HepG2 (cell line): Measurements from ENCODE around the gene RORC. TPM values are rescaled to one million over a fixed set of nuclear protein-coding genes. Genes with fewer than 3 reads are reported as not detected.

ENCODE experiments used
- ATF1 ChIP-seq: IDR thresholded peaks from 2 replicates; pipeline ENCODE4 v1.6.1; 2016; ENCODE audit warnings: mild to moderate bottlenecking, control low read depth
- CAMTA2 ChIP-seq: sonication (generic); formaldehyde crosslinking; IDR thresholded peaks from 2 replicates; pipeline ENCODE4 v1.4.0; 2020; ENCODE audit warnings: mild to moderate bottlenecking, missing genetic modification reagents, borderline replicate concordance
- CENPT ChIP-seq: sonication (generic); formaldehyde crosslinking; IDR thresholded peaks from 2 replicates; pipeline ENCODE4 v1.8.0; 2022; ENCODE audit warnings: low read depth, mild to moderate bottlenecking, moderate library complexity, missing genetic modification reagents
- FOXA1 ChIP-seq, 2 experiments: fragments of 450-650 bp in 1 of 2; sonication (generic) in 1 of 2; formaldehyde crosslinking in 1 of 2; IDR thresholded peaks; 2 replicates each; pipeline versions ENCODE4 v1.4.0 to v1.6.1; 2016 to 2020; ENCODE audit warnings: missing genetic modification reagents in 1 of 2
- FOXJ3 ChIP-seq: sonication (generic); formaldehyde crosslinking; IDR thresholded peaks from 2 replicates; pipeline ENCODE4 v1.4.0; 2020; ENCODE audit warnings: missing genetic modification reagents, mild to moderate bottlenecking, borderline replicate concordance
- ISX ChIP-seq: sonication (generic); formaldehyde crosslinking; conservative IDR thresholded peaks from 2 replicates; pipeline ENCODE4 v1.5.0; 2020; ENCODE audit warnings: missing genetic modification reagents
- KDM5A ChIP-seq: fragments of 200-600 bp; sonication (generic); IDR thresholded peaks from 2 replicates; pipeline ENCODE4 v1.7.0; 2018; ENCODE audit warnings: antibody characterized with exemption, mild to moderate bottlenecking, low read length, borderline replicate concordance
- KMT2A ChIP-seq: sonication (generic); formaldehyde crosslinking; IDR thresholded peaks from 2 replicates; pipeline ENCODE4 v1.4.0; 2020; ENCODE audit warnings: missing genetic modification reagents
- MAFG ChIP-seq: sonication (generic); formaldehyde crosslinking; IDR thresholded peaks from 2 replicates; pipeline ENCODE4 v1.5.1; 2020; ENCODE audit warnings: mild to moderate bottlenecking, missing genetic modification reagents
- MATR3 ChIP-seq: sonication (generic); formaldehyde crosslinking; IDR thresholded peaks from 2 replicates; pipeline ENCODE4 v1.4.0; 2020; ENCODE audit warnings: missing genetic modification reagents
- MED13 ChIP-seq: sonication (generic); formaldehyde crosslinking; IDR thresholded peaks from 2 replicates; pipeline ENCODE4 v1.5.0; 2020; ENCODE audit warnings: missing genetic modification reagents
- POGZ ChIP-seq: sonication (generic); formaldehyde crosslinking; IDR thresholded peaks from 2 replicates; pipeline ENCODE4 v1.4.0; 2020; ENCODE audit warnings: mild to moderate bottlenecking, missing genetic modification reagents
- RFXAP ChIP-seq: sonication (generic); formaldehyde crosslinking; IDR thresholded peaks from 2 replicates; pipeline ENCODE4 v1.4.0; 2020; ENCODE audit warnings: missing genetic modification reagents, borderline replicate concordance
- SKI ChIP-seq: fragments of 450-650 bp; IDR thresholded peaks from one replicate; pipeline ENCODE4 v1.6.1; 2018; ENCODE audit warnings: mild to moderate bottlenecking; ENCODE audit not compliant: partially characterized antibody
- SRSF1 ChIP-seq: fragments of 200-400 bp; formaldehyde crosslinking; optimal IDR thresholded peaks from 2 replicates; pipeline ENCODE3; 2017; ENCODE audit warnings: mild to moderate bottlenecking, low read depth, low read length, moderate library complexity
- TBX2 ChIP-seq: sonication (generic); formaldehyde crosslinking; IDR thresholded peaks from 2 replicates; pipeline ENCODE4 v1.5.0; 2020; ENCODE audit warnings: missing genetic modification reagents, mild to moderate bottlenecking, borderline replicate concordance
- TOE1 ChIP-seq: sonication (generic); formaldehyde crosslinking; IDR thresholded peaks from 2 replicates; pipeline ENCODE4 v1.4.0; 2020; ENCODE audit warnings: mild to moderate bottlenecking, missing genetic modification reagents
- ZFP1 ChIP-seq: IDR thresholded peaks from 2 replicates; pipeline ENCODE4 v1.6.1; 2016
- ZFP36L2 ChIP-seq: sonication (generic); formaldehyde crosslinking; IDR thresholded peaks from 2 replicates; pipeline ENCODE4 v1.4.0; 2020; ENCODE audit warnings: missing genetic modification reagents
- ZFX ChIP-seq: sonication (generic); formaldehyde crosslinking; IDR thresholded peaks from 2 replicates; pipeline ENCODE4 v1.4.0; 2020; ENCODE audit warnings: mild to moderate bottlenecking, low read depth, missing genetic modification reagents, moderate library complexity
- ZNF124 ChIP-seq: sonication (generic); formaldehyde crosslinking; IDR thresholded peaks from 2 replicates; pipeline ENCODE4 v1.4.0; 2020; ENCODE audit warnings: missing genetic modification reagents
- ZNF205 ChIP-seq: IDR thresholded peaks from 2 replicates; pipeline ENCODE4 v1.6.1; 2018; ENCODE audit warnings: missing biosample characterization, missing genetic modification reagents
- ZNF326 ChIP-seq: sonication (generic); formaldehyde crosslinking; IDR thresholded peaks from 2 replicates; pipeline ENCODE4 v1.4.0; 2020; ENCODE audit warnings: missing genetic modification reagents, borderline replicate concordance
- ZNF547 ChIP-seq: sonication (generic); formaldehyde crosslinking; IDR thresholded peaks from 2 replicates; pipeline ENCODE4 v1.5.1; 2020; ENCODE audit warnings: mild to moderate bottlenecking, missing genetic modification reagents
- ZNF883 ChIP-seq: sonication (generic); formaldehyde crosslinking; IDR thresholded peaks from 2 replicates; pipeline ENCODE4 v1.5.1; 2020; ENCODE audit warnings: mild to moderate bottlenecking, missing genetic modification reagents; ENCODE audit errors: not compliant biosample characterization
- polyA plus RNA-seq, 8 experiments: library from polyadenylated mRNA; depleted of rRNA in 3 of 8; stranded (reverse) in 7 of 8; unstranded in 1 of 8; fragments of >200 nt; fragmentation: Illumina TruSeq in 4 of 8; extraction: Trizol in 4 of 8; gene quantifications; 2 replicates each; pipeline versions ENCODE4 v1.2.1 to v1.2.3, GENCODE V29; 2011 to 2016; ENCODE audit warnings: low read depth in 4 of 8, missing spikeins in 1 of 8, mixed read lengths in 1 of 8; ENCODE audit not compliant: insufficient read depth in 1 of 8
- total RNA-seq, 5 experiments: library from RNA; depleted of rRNA; stranded (reverse); fragments of >200 nt; fragmentation: Illumina TruSeq; extraction: Trizol; gene quantifications; 2 replicates each; pipeline ENCODE4 v1.2.3, GENCODE V29; 2016; ENCODE audit warnings: low read depth in 1 of 5
- TF ChIP-seq, protein P1 (sequence below): IDR thresholded peaks from 2 replicates; pipeline ENCODE4 v1.6.1; 2016; ENCODE audit warnings: missing genetic modification reagents, missing compliant biosample characterization
- TF ChIP-seq, protein P2 (sequence below): sonication (generic); formaldehyde crosslinking; IDR thresholded peaks from 2 replicates; pipeline ENCODE4 v1.4.0; 2020; ENCODE audit warnings: missing genetic modification reagents, borderline replicate concordance
- TF ChIP-seq, protein P3 (sequence below): IDR thresholded peaks from 2 replicates; pipeline ENCODE4 v1.6.1; 2012; ENCODE audit warnings: low read depth, low read length, improper control_type of control experiment

RORC gene
- total and polyA plus RNA-seq, 2 of the 13 experiments (the other 11 are each of a cell fraction or from before 2014, with no cell fraction given), result 2.5 to 6.5 TPM

DNA sequence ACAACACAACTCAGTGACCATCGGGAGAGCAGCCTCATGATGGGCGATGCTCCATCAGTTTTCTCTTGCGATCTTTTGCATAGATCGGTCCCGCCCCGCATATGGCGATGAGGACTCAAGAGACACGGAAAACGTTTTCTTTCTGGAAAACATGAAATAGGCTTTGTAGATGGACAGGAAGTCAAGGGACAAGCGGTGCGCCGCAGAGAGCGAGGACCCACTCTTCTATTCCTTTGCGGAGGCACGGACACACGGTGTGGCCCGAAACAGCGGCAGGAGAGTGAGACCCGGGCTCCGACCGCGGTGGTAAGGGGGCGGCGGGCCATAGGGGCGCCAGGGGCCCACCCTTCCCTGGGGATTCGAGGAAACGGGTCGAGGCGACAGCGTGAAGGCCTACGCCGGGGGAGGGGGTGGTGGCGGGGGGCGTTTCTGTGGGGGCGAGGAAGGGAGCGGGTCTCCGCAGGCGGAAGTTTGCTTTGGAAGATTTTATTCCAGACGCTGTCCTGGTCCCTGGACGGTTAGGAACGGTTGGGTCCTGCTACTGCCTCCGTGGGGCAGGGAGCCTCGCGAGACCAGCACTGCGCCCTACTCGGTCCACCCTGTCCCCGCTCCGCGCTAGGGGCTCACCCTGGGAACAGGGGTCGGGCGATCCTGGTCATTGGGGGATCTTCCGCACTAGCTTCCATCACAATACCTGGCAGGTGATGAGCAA is 40.5 kb downstream of the RORC start (continued):
- no peak for TF ChIP-seq CAMTA2
- no peak for TF ChIP-seq TOE1 (CRISPR knock-in tag)
- TF ChIP-seq ZNF547, result 0 out of 2 replicates have a peak, but pooled peaks have one; percentile 14
- no peak for TF ChIP-seq MATR3 (CRISPR knock-in tag)
- no peak for TF ChIP-seq FOXA1 (IDR thresholded peaks at IDR 0.05)
- TF ChIP-seq FOXA1 (CRISPR knock-in tag; IDR thresholded peaks at IDR 0.05), result no peak
- no peak for TF ChIP-seq ZNF124 (CRISPR knock-in tag)
- no peak for TF ChIP-seq ZFP1 (CRISPR knock-in tag)
- TF ChIP-seq SRSF1, result no peak
- TF ChIP-seq ATF1 (CRISPR knock-in tag), result peak; percentile 23; the same call in 1 of the 2 replicates
- TF ChIP-seq ZFP36L2, result no peak
- TF ChIP-seq POGZ (CRISPR knock-in tag), result no peak
- no peak for TF ChIP-seq ZNF205 (CRISPR knock-in tag)
- peak; percentile 21; the same call in 1 of the 2 replicates for TF ChIP-seq ZNF326 (CRISPR knock-in tag)
- no peak for TF ChIP-seq MAFG (CRISPR knock-in tag)
- no peak; the same call in 1 of the 2 replicates for TF ChIP-seq KMT2A (CRISPR knock-in tag)
- no peak for TF ChIP-seq FOXJ3 (CRISPR knock-in tag)
- peak; percentile 12 for TF ChIP-seq ZNF883 (CRISPR knock-in tag)
- TF ChIP-seq TBX2, result no peak
- TF ChIP-seq ISX, result no peak
- TF ChIP-seq ZFX, result no peak
- TF ChIP-seq, protein P1, sequence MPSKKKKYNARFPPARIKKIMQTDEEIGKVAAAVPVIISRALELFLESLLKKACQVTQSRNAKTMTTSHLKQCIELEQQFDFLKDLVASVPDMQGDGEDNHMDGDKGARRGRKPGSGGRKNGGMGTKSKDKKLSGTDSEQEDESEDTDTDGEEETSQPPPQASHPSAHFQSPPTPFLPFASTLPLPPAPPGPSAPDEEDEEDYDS (CRISPR knock-in tag), result no peak
- TF ChIP-seq CENPT (CRISPR knock-in tag), result no peak
- TF ChIP-seq, protein P2, sequence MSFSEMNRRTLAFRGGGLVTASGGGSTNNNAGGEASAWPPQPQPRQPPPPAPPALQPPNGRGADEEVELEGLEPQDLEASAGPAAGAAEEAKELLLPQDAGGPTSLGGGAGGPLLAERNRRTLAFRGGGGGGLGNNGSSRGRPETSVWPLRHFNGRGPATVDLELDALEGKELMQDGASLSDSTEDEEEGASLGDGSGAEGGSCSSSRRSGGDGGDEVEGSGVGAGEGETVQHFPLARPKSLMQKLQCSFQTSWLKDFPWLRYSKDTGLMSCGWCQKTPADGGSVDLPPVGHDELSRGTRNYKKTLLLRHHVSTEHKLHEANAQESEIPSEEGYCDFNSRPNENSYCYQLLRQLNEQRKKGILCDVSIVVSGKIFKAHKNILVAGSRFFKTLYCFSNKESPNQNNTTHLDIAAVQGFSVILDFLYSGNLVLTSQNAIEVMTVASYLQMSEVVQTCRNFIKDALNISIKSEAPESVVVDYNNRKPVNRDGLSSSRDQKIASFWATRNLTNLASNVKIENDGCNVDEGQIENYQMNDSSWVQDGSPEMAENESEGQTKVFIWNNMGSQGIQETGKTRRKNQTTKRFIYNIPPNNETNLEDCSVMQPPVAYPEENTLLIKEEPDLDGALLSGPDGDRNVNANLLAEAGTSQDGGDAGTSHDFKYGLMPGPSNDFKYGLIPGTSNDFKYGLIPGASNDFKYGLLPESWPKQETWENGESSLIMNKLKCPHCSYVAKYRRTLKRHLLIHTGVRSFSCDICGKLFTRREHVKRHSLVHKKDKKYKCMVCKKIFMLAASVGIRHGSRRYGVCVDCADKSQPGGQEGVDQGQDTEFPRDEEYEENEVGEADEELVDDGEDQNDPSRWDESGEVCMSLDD (CRISPR knock-in tag), result no peak
- no peak for TF ChIP-seq SKI
- TF ChIP-seq MED13 (CRISPR knock-in tag), result no peak
- no peak for TF ChIP-seq RFXAP (CRISPR knock-in tag)
- TF ChIP-seq KDM5A, result peak; percentile 55; the same call in 1 of the 2 replicates
- TF ChIP-seq, protein P3, sequence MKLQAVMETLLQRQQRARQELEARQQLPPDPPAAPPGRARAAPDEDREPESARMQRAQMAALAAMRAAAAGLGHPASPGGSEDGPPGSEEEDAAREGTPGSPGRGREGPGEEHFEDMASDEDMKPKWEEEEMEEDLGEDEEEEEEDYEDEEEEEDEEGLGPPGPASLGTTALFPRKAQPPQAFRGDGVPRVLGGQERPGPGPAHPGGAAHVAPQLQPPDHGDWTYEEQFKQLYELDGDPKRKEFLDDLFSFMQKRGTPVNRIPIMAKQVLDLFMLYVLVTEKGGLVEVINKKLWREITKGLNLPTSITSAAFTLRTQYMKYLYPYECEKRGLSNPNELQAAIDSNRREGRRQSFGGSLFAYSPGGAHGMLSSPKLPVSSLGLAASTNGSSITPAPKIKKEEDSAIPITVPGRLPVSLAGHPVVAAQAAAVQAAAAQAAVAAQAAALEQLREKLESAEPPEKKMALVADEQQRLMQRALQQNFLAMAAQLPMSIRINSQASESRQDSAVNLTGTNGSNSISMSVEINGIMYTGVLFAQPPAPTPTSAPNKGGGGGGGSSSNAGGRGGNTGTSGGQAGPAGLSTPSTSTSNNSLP, result no peak
